ENCODE measurements around the gene PPM1E. TPM values are rescaled to one million over a fixed set of nuclear protein-coding genes. Genes with fewer than 3 reads are reported as not detected.

PPM1E gene
- total and polyA plus RNA-seq, 2 of the 8 experiments (the other 6 are each of a cell fraction or from before 2014, with no cell fraction given) = 5.0 to 10.4 TPM

- no peak for TF ChIP-seq NANOG (IDR thresholded peaks at IDR 0.05; ENCODE audit: insufficient read depth, low read depth, low read length, poor library complexity, severe bottlenecking)
- no peak for TF ChIP-seq KDM4A (IDR thresholded peaks at IDR 0.05; ENCODE audit: low read depth, low read length, severe bottlenecking)
- TF ChIP-seq PHF8 (conservative IDR thresholded peaks at IDR 0.05; ENCODE audit: low read depth, low read length) = no peak
- no peak for TF ChIP-seq SIRT6 (IDR thresholded peaks at IDR 0.05; ENCODE audit: low read length)
- TF ChIP-seq KDM5A (IDR thresholded peaks at IDR 0.05; ENCODE audit: low read length) = no peak
- TF ChIP-seq RAD21 (IDR thresholded peaks at IDR 0.05 in 1 of 2, conservative IDR thresholded peaks at IDR 0.05 in 1 of 2; ENCODE audit: low read depth in 2 of 2, low read length in 2 of 2) = no peak
- TF ChIP-seq HDAC2 (IDR thresholded peaks at IDR 0.05; ENCODE audit: borderline replicate concordance in 1 of 2, low read depth in 2 of 2, low read length in 2 of 2) = no peak
- TF ChIP-seq BRCA1 (IDR thresholded peaks at IDR 0.05; ENCODE audit: low read depth, low read length) = no peak
- TF ChIP-seq JUND (IDR thresholded peaks at IDR 0.05; ENCODE audit: low read length) = no peak
Measured at GRCh38 chr17:59008737-59009136, 253.1 kb downstream of the PPM1E start (continued).

Data from H1 (cell line).